HG03342 (cell line): ENCODE results near the gene CHN1.

Experiments used
- ATAC-seq: cut with Tn5 transposase; IDR thresholded peaks from one replicate; pipeline ENCODE4 v1.9.1; 2021; ENCODE audit warnings: mild to moderate bottlenecking, moderate library complexity; ENCODE audit not compliant: unreplicated experiment

Gene CHN1

DNA sequence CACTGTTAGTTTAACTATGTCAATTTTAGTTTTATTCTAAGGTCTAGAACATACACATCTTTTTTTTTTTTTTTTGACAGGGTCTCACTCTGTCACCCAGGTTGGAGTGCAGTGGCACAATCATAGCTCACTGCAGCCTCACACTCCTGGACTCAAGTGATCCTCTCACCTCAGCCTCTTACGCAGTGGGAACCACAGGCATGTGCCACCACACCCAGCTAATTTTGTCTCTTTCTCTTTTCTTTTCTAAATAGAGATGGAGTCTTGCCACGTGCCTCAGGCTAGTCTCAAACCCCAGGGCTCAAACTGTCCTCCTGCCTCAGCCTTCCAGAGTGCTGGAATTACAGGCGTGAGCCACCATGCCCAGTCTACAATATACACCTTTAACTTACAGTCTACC is 171.4 kb downstream of the CHN1 start:
- ATAC-seq = no peak

DNA sequence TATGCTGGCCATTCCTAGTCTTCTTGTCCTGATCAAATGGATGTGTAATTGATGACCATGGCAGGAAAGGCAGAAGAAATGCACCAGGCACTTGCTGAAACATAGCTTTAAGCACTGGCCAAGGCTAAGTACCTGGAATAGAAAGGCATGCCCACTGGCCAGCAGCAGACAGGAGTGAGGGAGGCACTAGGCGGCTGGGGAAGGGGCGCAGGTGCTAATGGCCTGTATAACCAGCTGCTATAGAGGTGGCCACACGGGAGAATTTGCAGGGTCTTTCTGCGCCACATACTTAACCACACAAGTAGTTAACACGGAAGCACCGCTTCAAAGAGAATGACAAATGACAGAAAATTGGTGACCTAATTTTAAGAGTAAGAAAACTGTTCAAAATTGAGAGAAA is 174.6 kb downstream of the CHN1 start:
- no peak for ATAC-seq

DNA sequence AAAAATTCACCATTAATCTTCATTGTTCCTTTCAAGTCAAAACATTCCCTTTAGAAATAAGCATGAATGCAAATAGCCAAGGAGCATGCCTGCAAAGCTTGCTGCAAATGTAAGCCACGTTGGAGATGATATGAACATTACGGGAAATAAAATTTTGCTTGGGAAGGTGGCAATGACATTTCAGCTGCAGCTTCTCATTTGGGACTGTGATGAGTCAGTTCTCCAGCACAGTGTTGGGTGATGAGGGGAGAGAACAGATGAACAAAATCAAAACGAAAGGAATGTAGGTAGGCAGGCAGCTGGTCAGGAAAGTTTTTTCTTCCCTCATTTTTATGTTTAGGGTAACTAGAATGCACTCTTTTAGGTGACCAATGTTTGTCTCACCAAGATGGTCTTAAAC is 175.6 kb downstream of the CHN1 start:
- no peak for ATAC-seq

DNA sequence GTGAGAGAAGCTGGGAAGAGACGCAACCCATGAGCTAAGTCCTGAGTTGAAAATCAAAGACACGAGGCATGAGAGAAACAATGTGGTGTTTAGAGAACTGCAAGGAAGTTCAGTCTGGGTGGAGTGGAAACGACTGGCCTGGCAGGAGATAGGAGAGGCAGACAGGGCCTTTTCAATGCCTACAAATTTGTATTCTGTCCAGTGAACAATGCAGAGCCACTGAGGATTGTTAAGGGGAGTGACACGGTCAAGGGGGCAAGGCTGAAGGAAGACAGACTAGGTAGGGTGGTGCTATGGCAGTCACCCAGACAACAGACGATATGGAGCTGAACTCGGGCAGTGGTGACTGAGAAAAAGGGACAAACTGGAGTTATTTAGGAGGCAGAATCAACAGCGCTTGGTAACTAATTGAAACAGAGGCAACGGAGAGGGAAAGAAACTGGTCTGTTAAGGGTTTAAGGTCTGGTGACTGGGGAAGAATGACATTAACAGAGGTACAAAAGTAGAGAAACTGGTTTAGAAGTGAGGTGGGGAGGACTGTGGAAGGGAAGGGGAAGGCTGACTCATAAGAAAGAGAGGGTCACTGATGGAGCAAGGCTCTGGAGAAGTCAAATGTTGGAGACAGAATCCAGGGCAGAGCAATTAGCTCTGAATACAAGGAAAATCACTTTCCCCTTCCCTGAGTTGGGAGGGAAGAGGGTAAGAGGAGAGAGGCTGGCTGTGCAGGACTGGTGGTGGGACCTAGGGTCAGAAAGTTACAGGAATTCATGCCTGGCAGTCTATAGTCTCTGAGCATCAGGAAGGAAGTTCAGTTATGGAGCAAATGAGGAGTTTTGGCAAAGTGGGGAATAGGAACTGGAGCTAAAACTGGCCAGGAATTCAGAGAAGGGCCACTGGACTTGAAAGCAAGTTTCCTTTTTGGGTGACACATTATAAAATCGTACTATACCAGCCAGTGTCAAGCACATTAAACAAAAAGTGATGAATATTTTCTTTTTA is 177.5 kb downstream of the CHN1 start:
- ATAC-seq = no peak

DNA sequence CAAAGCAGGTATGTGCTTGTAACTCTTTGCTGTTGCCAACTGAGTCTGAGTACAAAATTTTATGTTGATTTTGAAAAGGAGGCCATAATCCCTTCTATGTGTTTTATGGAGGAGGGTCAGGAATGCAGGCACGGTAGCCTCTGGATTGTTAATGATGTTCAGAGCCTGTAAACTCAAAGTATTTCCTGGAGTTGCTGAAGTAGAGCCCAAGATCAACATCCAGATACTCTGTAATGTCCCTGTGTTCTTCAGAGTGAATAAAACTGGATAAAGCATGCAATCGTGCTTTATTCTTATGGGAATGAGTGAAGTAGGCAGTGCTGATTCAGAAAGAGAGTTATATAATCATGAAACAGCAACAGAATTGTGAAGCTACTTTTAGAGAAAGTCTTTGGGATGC is 179.1 kb downstream of the CHN1 start:
- no peak for ATAC-seq

DNA sequence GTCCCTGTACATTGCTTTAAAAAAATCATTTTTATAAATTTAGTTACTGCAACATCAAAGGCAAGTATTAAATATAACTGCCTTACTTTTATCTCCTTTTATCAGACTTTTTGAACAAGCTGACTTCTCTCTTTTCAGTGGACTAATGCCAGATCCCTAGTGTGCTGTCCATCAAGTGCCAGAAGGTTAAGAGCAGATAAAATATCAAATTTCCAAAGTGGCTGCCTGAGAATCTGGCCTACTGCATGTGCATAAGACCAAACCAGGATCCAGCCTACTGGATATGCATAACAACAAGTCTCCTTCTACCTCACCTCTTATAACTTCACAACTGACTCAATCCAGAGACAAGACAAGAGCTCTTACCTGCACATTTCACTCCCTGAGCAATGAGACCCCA is 181.1 kb downstream of the CHN1 start:
- ATAC-seq = no peak

DNA sequence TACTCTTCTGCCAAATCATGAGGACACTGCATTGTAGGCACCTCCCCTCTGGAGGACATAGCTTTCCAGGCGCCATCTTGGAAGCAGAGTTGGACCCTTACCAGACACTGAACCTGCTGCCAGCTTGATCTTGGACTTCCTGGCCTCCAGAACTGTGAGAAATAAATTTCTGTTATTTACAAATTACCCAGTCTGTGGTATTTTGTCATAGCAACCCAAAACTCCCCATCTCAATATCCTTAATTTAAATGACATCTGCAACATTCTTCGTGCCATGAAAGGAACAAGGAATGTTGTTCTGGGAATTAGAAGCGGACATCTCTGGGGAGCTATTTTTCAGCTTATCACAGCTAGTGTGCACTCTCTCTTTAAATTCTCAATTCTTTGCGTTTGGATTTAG is 183.6 kb downstream of the CHN1 start:
- ATAC-seq = no peak

DNA sequence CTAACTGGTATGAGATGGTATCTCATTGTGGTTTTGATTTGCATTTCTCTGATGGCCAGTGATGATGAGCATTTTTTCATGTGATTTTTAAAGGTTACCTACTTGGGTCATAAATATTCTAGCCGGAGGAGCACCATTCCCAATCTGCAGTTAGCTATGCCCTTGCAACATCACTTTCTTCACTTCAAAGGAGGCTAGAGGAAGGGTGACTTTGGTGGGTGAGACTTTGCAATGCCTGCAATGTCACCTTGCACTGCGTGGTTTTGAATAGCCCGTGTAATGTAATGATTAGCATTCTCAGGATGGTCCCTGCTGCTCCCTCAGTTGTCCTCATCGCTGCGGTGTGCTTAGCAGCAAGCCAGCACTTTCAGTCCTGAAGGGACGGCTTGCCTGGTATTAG is 184.8 kb downstream of the CHN1 start:
- ATAC-seq = no peak

DNA sequence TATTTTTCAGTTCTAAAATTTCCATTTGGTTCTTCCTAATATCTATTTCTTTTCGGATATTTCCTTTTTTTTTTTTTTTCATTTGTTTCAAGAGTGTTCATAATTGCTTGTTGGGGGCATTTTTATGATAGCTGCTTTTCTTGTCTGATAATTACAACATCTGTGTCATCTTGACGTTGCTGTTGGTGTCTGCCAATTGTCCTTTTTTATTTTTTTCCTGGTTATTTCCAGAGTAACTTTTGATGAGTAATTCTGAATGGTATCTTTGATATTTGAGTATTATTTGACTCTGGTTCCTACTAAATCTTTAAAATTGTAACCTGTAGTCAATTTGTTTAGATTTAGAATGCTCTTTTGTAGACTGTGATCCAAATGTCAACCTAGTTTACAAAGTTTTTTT is 189.7 kb downstream of the CHN1 start:
- ATAC-seq = no peak

DNA sequence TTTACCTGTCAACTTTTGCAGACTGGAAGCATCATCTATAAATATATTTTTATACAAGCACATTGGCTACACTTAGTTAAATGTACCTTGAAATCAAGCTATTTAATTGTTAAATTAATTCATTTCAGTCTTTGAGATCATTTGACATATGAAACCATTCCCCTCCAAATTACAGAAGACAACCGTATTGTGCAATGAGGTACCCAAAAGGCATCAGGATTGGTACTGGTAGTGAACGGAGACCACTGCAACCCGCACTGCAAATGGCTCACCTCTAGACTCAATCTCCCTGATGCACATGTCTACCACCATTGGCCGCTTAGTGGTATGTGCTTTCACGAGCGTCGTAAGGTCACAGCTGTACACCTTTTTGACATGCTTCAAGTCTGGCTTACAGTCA is 193.1 kb downstream of the CHN1 start:
- no peak for ATAC-seq

DNA sequence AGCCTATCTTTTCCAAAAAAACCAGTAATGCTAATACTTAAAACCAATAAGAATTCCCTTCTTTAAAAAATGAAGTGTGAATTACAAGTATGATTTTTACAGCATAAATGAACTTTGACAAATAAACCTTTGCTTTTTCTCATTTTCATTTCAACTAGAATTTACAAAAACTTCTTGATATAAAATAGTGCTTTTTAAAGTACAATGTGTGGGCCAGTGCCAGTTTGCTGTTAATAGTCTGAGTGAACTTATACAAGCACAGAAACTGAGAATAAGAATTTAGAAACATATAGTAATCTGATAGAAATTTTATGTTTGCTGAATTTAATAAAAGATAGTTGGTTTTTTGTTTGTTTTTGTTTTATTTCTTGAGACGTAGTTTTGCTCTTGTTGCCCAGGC is 197.2 kb downstream of the CHN1 start:
- no peak for ATAC-seq

DNA sequence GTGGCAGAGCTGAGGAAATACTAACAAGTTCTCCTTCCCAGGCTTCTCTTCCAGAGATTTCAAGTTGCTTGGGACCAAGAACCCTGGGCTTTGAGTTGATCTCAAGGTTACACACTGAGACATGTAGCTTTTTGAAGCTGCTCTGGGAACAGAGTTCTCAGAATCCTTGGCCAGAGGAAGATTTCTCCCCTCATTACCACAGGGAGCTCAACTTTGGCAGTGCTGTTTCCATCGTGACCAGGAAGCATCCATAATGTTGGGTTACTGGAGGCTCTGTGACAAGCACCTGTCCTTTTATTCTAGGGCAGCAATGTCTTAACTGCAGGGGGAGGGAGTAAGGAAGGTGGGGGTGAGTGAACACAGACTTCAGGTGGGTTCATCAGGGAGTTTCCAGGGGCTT is 199.4 kb downstream of the CHN1 start:
- no peak for ATAC-seq

DNA sequence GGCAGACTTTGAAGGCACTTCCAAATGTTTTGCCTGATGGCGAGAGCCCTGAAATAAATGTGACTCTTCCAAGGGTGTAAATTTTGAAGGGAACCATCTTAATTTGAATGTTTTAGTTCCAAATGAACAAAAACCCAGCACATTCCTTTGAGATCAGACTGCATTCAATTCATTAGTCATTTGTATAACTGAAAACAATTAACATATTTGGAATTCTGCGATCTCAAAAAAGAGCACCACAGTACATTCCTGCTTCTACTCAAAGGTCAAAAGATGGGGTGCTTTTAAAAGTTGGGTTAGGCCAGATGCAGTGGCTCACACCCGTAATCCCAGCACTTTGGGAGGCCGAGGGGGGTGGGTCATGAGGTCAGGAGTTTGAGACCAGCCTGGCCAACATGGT is 202.7 kb downstream of the CHN1 start:
- no peak for ATAC-seq

DNA sequence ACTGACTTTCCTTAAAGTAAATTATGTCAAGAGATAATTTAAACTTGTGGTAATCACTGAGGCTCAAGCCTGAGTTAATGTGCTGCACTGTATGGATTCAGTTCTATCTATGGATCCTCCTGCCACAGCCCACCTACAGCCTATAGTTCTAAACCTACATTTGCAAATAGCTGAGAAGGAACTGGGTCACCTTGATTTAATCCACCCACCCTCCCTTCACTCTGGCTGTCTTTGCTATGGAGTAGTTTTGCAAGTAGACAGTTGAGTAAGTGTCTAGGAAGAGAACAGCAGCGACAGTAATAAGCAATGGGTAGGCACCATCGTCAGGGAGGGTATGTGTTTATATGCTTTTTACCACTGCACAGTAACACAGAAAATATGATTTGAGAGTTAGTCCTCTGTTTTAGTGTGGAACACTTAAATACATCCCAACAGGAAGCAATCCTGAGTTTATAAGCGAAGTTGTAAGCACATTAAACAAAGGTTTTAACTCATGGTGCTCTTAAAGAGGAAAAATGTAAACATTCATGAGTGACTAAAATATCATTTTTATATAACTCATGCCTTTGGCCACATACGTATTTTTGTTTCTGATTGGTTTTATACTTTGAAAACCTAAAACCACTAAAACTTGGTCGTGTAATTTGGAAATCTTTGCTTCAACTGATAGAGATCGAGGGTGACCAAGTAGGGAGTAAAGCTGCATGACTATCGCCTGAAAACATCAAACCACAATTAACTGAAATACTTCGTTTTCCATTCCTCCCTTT is 204.6 kb downstream of the CHN1 start:
- ATAC-seq = no peak

DNA sequence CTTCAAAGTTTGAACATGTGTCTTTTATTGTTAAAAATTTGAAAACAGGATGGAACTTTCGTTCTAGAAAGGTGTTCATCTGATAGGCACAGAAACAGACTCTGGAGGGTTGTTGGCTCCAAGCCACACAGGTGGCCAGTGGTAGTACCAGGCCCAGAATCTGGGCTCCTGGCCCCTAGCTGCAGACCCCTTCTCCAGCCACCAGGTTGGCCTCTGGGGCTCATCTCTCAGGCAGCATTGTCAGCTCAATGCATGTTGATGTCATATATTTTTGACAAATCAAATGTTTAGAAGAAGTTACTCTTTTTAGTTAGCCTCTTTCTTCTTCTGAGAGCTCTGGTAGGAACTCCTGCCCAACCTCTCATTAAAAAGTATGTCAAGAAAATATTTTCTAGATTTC is 206.4 kb downstream of the CHN1 start:
- no peak for ATAC-seq

DNA sequence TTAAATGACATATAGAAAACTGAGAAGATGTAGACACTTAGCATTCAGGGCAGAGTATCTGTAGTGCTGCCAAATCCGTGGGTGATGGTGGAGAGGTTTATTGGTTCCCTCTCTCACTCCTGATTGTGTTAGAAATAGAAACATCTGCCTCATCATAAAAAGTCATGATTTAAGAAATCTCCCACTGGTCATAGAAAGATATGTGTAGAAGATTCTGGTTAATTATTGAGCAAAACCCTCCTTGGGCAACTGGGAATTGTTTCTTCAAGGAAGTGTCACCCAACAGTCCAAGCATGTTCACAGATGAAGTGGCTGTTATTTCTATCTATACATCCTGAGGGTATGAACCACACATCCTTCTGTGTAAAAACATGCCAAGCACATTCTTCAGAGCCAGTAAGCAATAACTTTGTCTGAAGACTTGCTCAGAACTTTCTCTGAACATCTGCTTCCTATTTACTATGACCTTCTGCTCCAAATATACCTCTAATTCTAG is 207.4 kb downstream of the CHN1 start:
- no peak for ATAC-seq

DNA sequence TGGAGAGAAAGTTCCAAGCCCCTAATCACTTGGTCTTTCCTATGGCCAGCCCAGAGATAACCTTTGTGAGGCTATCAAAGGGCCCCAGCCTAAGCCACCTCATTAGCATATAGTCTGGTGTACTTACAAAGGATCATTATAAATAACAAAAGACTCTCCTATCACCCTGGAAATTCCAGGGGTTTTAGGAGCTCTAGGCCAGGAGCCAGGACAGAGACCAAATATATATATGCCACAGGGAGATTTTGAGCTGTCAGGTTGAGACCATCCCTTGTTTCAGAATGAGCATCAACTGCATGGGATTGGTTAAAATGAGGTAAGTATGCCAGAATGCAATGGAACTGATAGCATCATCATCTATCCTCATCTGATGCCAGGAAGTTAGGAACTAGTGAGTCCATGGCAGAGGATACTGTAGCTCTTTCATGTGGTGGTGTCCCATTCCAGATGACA is 208.8 kb downstream of the CHN1 start:
- no peak for ATAC-seq

DNA sequence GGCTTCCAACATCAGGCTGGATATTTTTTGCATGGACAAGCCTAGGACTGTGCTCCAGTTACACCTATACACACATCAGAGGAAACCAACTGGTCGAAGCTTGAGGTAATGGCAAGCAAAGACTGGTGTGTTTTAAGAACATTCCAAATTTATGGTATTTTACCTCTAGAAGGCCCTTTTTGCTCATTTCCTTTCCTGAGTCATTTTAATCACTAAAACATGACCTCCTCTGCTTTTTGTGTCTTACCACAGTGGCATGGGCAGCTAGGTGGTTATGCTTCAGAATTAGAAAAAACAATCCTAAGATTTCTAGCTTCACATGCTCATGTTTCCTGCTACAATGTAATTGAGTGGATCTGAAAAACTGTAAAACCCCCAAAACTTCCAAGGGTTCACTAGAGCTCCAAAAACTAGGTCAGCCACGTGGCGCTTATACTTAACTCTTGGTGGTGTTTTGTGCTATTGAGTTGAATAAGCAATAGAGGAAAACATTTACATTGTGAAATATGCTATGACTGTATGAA is 210.3 kb downstream of the CHN1 start:
- no peak for ATAC-seq

DNA sequence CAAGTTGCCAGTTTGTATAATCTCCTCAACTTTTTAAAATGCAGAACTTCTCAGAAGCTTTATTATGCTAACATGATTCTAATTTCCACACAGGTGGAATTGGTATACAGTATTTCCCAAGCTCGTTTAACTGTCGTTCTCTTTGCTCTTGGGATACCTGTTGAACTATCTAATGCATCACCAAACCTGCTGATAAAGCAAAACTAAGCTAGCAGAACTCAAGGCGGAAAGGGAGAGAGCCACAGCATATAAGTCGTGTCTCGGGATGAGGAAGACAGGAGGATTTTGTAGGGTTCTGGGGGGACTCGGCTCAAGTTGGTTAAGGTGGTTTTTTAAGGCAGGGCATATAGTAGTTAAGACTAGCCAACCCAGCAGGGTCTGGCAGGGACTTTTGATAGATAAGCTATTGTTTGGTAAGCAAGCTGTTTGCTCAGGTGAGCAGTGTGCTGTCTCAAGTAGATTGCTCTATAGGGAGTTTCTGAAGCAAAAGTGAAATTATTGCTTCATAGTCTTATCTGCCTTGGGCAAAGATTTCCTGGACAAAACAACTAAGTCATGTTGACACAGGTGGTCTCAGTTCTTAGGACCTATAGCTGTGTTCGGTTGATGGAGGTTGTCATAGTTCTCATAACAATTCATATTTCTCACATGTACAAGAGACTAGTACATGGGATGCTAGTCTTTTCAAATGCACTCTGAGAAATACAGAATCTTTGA is 212.7 kb downstream of the CHN1 start:
- ATAC-seq = no peak

DNA sequence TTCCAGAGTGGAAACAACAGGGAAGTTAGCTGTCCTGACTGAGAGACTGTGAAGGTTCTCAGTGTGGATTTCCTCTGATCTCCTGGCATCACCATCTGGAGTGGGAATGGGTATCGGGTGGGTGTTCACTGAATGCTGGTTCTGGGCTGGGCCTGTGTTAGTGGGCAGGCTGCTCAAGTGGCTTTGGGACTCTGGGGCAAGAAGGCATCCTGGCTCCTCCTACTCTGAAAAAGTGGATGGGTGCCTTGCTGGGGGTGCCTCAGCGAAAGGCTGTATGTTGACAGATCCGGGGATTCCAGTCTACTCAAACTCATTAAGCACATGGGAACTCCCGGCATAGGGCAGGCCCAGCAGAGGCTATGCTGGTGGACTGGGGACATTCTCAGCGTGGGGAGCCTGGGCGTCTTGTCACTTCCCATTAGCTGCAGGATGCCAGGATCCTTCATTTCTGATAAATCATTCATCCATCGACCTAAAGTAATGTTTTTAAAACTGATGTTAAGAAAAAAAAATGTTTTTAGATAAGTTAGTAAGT is 213.4 kb downstream of the CHN1 start:
- no peak for ATAC-seq

DNA sequence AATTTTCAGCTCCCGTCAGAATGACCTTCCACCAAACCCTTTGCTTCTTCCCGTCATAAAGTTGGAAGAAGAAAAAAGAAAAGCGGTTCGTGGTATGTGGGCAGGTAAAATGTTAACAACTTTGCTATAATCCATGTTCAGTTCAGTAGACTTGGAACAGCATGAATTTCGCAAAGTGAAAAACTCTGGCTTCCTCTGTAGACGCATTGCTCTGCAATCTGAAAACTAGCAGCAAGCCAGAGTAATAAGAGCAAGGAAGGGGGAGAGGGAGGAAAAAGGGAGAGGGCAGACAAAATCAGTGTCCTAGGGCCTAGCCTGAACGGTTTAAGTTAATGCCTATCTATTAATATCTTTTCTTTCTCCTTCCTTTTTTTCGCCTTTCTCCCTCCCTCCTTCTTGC is 214.2 kb downstream of the CHN1 start:
- no peak for ATAC-seq
